GM18873 (cell line): ENCODE measurements around the gene FREY1.

Experiments
- ATAC-seq: cut with Tn5 transposase; IDR thresholded peaks from one replicate; pipeline ENCODE4 v1.9.1; 2021; ENCODE audit warnings: mild to moderate bottlenecking, moderate library complexity, moderate number of reproducible peaks; ENCODE audit not compliant: unreplicated experiment, low FRiP score

The FREY1 gene

GRCh38 chr11:45877221-45877620 is 29.9 kb downstream of the FREY1 start:
- ATAC-seq = no peak

DNA sequence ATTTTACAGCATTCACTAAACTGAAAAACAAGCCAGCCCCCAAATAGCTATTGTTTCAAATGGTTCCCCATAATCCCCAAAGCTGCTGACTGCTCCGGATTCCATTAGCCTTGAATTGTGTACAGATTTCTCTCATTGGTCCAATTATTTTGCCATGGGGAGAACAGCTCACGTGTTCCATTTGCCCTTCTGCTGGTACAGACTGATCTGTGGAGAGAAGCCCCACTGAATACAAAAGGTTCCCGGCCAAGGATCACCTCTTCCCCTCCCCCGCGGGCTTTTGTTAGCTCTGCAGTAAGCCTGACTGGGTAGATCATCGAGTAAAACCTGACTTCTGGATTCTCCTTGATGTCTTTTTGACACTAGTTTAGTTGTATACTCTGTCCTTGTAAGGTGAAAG is 30.7 kb downstream of the FREY1 start:
- ATAC-seq = no peak

GRCh38 chr11:45872651-45873356 is 34.3 kb downstream of the FREY1 start:
- ATAC-seq = no peak

- no peak for ATAC-seq
These were observed 35.4 kb downstream of the FREY1 start for GRCh38 chr11:45871638-45872037.

DNA sequence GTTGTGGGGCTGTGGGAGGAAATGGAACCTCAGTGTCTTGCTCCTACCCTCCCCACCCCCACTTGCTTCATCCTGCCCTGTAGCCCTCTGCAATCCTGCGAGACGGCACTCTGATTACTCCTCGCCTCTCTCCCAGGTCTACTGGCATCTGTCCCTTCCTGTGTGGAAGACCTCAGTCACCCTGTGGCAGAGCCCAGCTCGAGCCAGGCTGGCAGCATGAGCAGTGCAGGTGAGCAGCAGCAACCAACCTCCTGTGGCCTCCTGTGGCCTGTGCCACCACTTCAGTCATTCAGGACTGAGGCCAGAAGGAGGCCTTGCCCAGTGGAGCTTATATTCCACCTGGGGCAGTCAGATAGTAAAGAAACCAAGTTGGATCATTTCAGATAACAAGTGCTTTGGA is 36.4 kb downstream of the FREY1 start:
- ATAC-seq = no peak

GRCh38 chr11:45869551-45869950 is 37.5 kb downstream of the FREY1 start:
- no peak for ATAC-seq

GRCh38 chr11:45864041-45864440 is 43.0 kb downstream of the FREY1 start:
- no peak for ATAC-seq

GRCh38 chr11:45860764-45861510 is 46.1 kb downstream of the FREY1 start:
- ATAC-seq = no peak

DNA sequence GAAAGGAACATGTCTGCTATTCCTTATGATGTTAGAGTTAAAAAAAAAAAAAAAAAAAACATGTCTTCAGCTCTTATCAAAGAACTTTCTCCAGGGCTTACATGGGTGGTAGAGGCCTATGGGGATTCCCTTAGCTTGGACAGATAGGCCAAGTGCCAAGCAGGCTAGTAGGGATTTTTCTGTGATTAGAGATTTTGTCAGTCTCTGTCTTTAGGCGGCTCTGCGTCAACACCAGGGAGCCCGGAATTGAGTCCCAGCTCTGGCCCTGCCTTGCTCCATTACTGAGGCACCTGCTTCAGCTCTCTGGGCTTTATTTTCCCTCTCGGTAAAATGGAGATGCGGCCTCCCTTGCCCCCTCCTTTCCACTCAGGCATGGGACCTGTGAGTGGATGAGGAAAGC is 46.7 kb downstream of the FREY1 start:
- no peak for ATAC-seq

- ATAC-seq = no peak
These were observed 47.4 kb downstream of the FREY1 start for GRCh38 chr11:45859661-45860140.

DNA sequence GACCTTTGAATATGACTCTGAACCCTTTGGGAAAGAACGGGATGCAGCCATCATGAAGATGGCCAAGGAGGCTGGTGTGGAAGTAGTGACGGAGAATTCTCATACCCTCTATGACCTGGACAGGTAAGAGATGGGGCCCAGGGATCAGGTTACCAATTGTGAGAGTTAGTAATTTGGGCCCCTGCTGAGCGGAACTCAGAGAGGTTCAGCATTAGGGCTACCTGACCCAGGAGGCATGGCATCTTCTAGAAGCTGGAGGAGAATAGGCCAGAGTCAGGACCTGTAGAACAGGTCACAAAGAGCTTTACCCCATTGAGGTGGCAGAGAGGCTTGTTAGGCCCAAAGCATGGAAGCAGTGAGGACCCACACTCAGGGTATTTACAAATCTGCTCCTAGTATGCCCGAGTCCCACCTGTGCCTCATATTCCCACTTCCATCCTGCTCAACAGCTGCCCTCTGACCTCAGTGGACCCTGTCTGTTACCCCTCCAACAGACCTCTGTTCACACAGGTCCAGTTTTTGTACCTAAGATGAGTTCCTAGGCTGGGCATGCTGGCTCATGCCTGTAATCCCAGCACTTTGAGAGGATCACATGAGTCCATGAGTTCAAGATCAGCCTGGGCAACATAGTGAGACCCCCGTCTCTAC is 48.2 kb downstream of the FREY1 start:
- no peak for ATAC-seq

- ATAC-seq = no peak
These were observed 49.1 kb downstream of the FREY1 start for GRCh38 chr11:45857961-45858474.
